ENCODE results near the gene ZCCHC24.

The ZCCHC24 gene

DNA sequence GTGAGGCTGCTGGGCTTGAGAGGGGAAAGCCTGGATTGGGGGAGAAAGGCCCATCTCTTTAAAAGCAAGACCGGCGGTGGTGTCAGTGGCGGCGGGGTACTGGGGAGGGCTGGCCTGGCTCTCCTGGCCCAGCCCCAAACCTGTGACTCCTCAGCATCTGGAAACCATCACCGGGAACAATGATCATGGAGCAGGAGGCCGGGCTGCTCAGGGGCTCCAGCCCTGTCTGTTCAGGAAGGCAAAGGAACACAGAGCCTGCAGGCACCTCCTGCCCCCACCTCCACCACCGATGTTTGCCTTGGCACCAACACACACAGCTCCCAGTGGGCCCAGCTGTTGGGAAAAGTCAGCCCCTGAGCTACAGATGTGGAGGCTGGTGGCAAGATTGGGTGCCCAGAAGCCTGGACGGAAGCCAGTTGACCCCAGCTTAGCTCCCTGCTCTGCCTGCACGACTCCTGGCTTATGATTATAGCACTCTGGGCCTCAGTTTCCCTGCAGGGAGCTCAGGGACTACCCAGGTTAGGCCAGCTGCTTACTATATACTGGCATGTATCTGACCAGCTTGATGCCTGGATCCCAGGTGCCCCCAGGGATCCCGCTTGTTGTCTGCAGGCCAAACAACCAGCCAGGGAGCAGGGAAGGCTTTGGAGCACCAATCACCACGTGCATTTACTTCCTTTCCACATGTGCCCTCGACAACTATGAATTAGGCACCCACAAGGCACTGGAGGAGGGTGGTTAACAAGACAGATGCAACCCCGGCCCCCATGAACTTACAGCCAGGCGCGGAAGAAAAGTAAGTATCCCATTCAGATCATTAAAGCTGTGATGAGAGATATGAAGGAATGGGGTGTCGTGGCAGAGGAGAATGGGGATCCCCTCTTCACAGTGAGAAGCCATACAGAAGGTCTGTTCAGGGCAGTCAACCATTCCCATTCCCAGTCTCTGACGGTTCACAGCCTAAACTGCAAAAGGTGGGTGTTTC, 37.3 kb downstream of the ZCCHC24 start:
- intact Hi-C loops (cut with DNase I; ENCODE audit: low total_unique reads): no loop called here

DNA sequence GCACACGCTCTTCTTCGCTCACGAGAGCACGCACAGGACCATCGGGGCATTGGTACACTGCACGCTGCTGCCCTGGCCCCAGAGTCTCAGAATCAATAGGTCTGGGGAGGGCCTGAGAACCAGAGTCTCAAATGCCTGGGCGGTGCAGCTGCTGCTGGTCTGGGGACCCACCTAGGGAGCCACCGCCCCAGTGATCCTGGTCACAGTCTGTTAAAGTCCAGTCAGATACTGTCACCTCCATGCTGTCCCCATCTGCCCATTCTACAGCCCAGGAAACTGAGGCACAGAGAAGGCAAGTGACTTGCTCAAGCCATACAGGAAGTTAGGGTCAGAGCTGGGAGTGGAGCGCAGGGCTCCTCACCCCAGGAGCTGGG, 38.0 kb downstream of the ZCCHC24 start:
- peak in 1 of 2 donors; percentile 62 for DNase-seq
- intact Hi-C loops (cut with DNase I; ENCODE audit: low total_unique reads): no loop called here
- TF ChIP-seq, protein P1, sequence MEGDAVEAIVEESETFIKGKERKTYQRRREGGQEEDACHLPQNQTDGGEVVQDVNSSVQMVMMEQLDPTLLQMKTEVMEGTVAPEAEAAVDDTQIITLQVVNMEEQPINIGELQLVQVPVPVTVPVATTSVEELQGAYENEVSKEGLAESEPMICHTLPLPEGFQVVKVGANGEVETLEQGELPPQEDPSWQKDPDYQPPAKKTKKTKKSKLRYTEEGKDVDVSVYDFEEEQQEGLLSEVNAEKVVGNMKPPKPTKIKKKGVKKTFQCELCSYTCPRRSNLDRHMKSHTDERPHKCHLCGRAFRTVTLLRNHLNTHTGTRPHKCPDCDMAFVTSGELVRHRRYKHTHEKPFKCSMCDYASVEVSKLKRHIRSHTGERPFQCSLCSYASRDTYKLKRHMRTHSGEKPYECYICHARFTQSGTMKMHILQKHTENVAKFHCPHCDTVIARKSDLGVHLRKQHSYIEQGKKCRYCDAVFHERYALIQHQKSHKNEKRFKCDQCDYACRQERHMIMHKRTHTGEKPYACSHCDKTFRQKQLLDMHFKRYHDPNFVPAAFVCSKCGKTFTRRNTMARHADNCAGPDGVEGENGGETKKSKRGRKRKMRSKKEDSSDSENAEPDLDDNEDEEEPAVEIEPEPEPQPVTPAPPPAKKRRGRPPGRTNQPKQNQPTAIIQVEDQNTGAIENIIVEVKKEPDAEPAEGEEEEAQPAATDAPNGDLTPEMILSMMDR (IDR thresholded peaks at IDR 0.05): no peak
- Histone ChIP-seq H3K27ac (no peak overlapping the region), H3K4me1 (peaks cover 3 to 84% (median 60%) of the 10 kb centered on the region in 4 donors), H3K9me3 (no peaks in the 10 kb centered on the region), H3K36me3 (peaks cover 0 to 4% (median 0%) of the 10 kb centered on the region in 3 donors), H3K4me3 (no peak overlapping the region), H3K27me3 (no peaks in the 10 kb centered on the region)

More for the DNA sequence above, 37.3 kb downstream of the ZCCHC24 start:
- peaks cover 0 to 4% (median 0%) of the 10 kb centered on the region in 3 donors for H3K36me3 ChIP-seq
- no peaks in the 10 kb centered on the region for H3K9me3 ChIP-seq
- H3K4me1 ChIP-seq: peaks cover 3 to 78% (median 57%) of the 10 kb centered on the region in 4 donors
- TF ChIP-seq, protein P1 (IDR thresholded peaks at IDR 0.05): no peak
- no peak overlapping the region for H3K4me3 ChIP-seq
- peak; percentile 58 to 77 for DNase-seq
- H3K27me3 ChIP-seq: no peaks in the 10 kb centered on the region
- H3K27ac ChIP-seq: no peak overlapping the region

DNA sequence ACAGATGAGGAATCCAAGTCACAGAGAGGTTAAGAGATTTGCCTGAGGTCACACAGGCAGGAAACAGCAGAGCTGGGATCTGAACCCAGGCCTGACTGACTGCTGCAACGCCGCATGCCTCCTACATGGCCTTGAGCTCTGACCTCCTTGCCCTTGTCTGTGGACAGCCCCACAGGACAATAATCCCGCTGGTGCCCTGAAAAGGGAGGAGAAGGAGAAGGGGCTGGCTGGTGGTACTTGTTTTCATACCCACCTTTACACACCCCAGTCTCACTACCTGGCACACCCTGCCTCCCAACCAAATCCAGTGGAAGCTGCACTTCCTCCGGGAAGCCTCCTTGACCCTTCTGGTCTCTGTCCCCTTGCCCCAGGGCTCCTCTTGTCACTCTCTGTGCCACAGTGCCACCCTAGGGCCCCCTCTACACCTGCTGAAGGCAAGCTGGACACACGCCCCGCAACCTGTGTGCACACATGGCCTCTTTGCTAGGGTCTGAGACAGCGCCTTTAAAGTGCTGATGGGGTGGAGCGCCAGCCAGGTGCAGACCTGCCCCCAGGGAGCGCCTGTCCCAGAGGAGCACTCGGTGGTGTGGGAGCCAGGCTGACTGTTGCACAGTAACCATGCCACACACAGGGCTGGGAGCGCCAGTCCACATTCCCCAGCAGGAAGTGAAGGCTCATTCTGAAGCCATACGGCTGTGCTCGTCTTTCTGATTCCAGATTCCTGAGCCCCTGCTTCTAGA, 38.6 kb downstream of the ZCCHC24 start:
- intact Hi-C loops (cut with DNase I; ENCODE audit: low total_unique reads): no loop called here
- DNase-seq: peak in 1 of 2 donors; percentile 62
- H3K9me3 ChIP-seq: no peaks in the 10 kb centered on the region
- H3K27me3 ChIP-seq: no peaks in the 10 kb centered on the region
- H3K4me3 ChIP-seq: no peak overlapping the region
- peak overlapping the region in 1 of 2 donors; percentile 4 for H3K27ac ChIP-seq
- peaks cover 3 to 90% (median 63%) of the 10 kb centered on the region in 4 donors for H3K4me1 ChIP-seq
- H3K36me3 ChIP-seq: peaks cover 0 to 4% (median 0%) of the 10 kb centered on the region in 3 donors
- TF ChIP-seq, protein P1 (IDR thresholded peaks at IDR 0.05): no peak

DNA sequence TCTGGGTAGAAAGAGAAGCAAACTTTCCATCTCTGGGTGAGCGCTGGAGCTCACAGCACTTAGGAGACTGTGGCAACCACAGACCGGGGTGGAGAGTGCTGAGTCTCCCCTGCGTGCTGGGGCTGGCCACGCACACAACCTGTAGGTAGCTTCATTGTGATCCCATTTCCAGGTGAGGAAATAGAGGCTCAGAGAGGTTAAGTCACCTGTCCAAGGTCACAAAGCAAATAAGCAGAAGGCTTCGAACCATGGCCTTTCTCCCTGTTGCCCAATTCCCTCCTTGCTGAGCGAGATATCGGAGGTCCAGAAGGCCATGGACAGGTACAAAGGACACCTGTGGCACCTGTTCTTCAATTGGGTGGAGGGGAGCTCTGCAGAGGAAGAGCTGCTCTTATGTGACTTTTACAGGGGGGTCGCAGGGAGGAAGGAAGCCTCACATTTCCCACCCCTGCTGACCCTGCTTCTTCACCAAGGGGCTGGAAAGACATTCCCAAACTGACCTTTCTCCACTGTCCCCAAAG, 39.4 kb downstream of the ZCCHC24 start:
- H3K27ac ChIP-seq: peak overlapping the region; percentile 4 to 25
- intact Hi-C loops (cut with DNase I; ENCODE audit: low total_unique reads): no loop called here
- no peak overlapping the region for H3K4me3 ChIP-seq
- H3K27me3 ChIP-seq: no peaks in the 10 kb centered on the region
- TF ChIP-seq, protein P1 (IDR thresholded peaks at IDR 0.05): no peak
- no peak for DNase-seq
- H3K36me3 ChIP-seq: peaks cover 0 to 4% (median 0%) of the 10 kb centered on the region in 3 donors
- peaks cover 3 to 98% (median 69%) of the 10 kb centered on the region in 4 donors for H3K4me1 ChIP-seq
- H3K9me3 ChIP-seq: no peaks in the 10 kb centered on the region

DNA sequence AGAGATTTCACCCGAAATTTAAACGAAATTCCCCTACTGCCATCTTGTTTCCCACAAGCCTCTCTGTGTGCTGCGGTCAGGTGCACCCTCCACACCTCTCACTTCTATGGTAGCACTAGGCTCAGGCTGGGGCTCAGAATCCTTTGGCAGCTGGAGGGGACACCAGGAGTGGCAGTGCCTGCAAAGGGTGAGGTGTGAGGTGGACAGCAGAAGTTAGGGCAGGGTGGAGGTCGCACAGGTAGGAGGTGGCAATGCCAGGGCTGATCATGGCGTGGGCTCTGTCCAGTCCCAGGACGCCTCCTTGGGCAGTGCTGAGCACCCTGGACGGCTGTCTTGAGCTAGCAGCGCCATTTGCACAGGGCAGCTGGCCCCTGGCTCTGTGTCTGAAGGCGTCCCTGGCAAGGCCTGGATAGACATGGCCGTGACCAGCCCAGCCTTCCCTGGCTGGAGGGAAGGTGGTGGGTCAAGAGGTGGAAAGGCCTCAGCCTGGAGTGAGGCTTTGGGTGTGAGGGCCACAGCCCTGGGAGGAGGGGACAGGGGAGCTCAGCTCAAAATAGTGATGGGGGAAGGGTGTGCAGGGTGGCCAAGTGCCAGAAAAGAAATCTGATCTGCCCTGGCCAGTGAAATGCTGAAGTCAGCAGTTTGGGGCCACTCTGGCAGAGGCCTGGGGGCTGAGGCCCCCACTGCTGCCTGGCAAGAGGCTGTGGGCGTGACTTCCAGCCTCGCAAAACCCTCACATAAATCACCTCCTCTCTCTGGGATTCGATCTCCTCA, 40.0 kb downstream of the ZCCHC24 start:
- TF ChIP-seq, protein P1 (IDR thresholded peaks at IDR 0.05): no peak
- peak in 1 of 2 donors; percentile 71 for DNase-seq
- H3K27ac ChIP-seq: peak overlapping the region; percentile 4 to 25

More for the DNA sequence above, 40.0 kb downstream of the ZCCHC24 start:
- H3K4me3 ChIP-seq: no peak overlapping the region
- intact Hi-C loops (cut with DNase I; ENCODE audit: low total_unique reads): no loop called here
- peaks cover 0 to 4% (median 0%) of the 10 kb centered on the region in 3 donors for H3K36me3 ChIP-seq
- peaks cover 6 to 100% (median 75%) of the 10 kb centered on the region in 4 donors for H3K4me1 ChIP-seq
- no peaks in the 10 kb centered on the region for H3K27me3 ChIP-seq
- H3K9me3 ChIP-seq: no peaks in the 10 kb centered on the region
